ENCODE data around the gene TSPAN4. TPM values are rescaled to one million over a fixed set of nuclear protein-coding genes. Genes with fewer than 3 reads are reported as not detected.

Gene TSPAN4
- total and polyA plus RNA-seq, 10 of the 15 experiments (the other 5 are each of a cell fraction or from before 2014, with no cell fraction given): 0.37 to 14.0 (median 8.5) TPM; not detected in 1

- TF ChIP-seq DPF2 (IDR thresholded peaks at IDR 0.05) (0 out of 2 replicates have a peak, but pooled peaks have one; percentile 17), NR2F1 (conservative IDR thresholded peaks at IDR 0.05) (0 out of 2 replicates have a peak, but pooled peaks have one; percentile 59), HCFC1 (IDR thresholded peaks at IDR 0.05; ENCODE audit: low read length) (no peak), SIN3A (IDR thresholded peaks at IDR 0.05; ENCODE audit: low read depth, low read length) (peak; percentile 14; the same call in 1 of the 2 replicates)
Observed at GRCh38 chr11:810040-810567, 32.5 kb upstream of the TSPAN4 start (continued).

DNA sequence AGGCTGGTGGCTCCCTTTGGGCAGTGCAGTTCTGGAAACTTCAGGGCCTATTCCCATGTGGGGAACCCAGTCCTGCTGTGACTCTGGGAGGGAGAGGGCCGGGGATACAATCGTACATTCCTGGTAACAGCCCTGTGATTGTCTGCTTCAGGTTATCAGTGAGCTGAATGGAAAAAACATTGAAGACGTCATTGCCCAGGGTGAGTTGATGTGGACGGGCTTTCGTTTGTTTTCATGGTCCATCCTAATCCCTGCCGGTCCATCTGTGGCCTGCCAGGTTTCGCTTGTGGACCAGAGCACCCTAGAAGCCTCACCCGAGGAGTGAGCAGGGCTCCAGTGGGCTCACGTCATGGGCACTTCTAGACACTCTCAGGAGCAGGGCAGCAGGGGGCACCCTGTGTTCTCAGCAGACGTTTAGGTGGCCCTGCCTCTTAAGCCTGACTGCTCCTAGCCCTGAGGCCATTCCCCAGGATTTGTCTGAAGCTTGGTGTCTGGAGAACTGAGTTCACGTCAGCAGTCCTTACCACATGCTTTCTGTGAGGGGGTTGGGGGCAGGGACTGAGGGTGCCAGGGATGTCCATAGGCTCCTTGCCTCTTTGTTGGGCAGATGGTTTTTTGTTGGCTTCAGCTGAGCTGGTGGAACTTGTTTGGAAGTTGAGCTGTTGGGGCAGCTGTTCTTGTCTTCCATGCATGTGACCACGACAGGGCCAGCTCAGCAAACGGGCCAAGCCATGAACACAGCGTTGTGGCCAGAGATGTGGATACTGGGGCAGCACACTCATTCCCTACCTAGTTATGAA, 31.0 kb upstream of the TSPAN4 start:
- H3K27ac ChIP-seq (ENCODE audit: control insufficient read depth, insufficient read depth): no peak overlapping the region
- ATAC-seq (no peak), FAIRE-seq (peak; percentile 77), DNase-seq (ENCODE audit: low read depth, low spot score) (no peak)
- peaks cover 8 to 28% of the 10 kb centered on the region in 2 experiments; a peak in 3 of 4 replicates for H3K36me3 ChIP-seq (ENCODE audit: control insufficient read depth in 2 of 2, insufficient read depth in 2 of 2, low read length in 1 of 2)
- BruUV-seq (replicated peaks): no TSS peak
- WGBS (ENCODE audit: insufficient coverage, insufficient replicate concordance, low lambda C conversion rate, missing lambda C conversion rate): 45% methylated on average over 14 of the region's 14 CpGs
- ChIA-PET SMC1A (ENCODE audit: uncharacterized antibody, unreplicated experiment) (interaction anchor here (1.0 to 1.3 kb wide), 2 partner anchors 8 to 21 kb away, joined by 3 to 4 read pairs; partner anchors contain the start of gene CD151), CTCF (interaction anchor here (1.3 kb wide), 1 partner anchor 8 kb away, joined by 4 read pairs; no protein-coding TSS in a partner anchor), POLR2A (interaction anchor here (0.7 to 1.7 kb wide), 2 partner anchors 8 to 139 kb away, joined by 5 to 18 read pairs; partner anchors contain the start of gene PNPLA2), RAD21 (ENCODE audit: unreplicated experiment) (no interaction called here)
- TF ChIP-seq E4F1 (IDR thresholded peaks at IDR 0.05; ENCODE audit: borderline replicate concordance, partially characterized antibody) (no peak), POLR2AphosphoS5 (IDR thresholded peaks at IDR 0.05; ENCODE audit: low read length) (peak; percentile 59; the same call in 1 of the 2 replicates)
- TF ChIP-seq, protein P1, sequence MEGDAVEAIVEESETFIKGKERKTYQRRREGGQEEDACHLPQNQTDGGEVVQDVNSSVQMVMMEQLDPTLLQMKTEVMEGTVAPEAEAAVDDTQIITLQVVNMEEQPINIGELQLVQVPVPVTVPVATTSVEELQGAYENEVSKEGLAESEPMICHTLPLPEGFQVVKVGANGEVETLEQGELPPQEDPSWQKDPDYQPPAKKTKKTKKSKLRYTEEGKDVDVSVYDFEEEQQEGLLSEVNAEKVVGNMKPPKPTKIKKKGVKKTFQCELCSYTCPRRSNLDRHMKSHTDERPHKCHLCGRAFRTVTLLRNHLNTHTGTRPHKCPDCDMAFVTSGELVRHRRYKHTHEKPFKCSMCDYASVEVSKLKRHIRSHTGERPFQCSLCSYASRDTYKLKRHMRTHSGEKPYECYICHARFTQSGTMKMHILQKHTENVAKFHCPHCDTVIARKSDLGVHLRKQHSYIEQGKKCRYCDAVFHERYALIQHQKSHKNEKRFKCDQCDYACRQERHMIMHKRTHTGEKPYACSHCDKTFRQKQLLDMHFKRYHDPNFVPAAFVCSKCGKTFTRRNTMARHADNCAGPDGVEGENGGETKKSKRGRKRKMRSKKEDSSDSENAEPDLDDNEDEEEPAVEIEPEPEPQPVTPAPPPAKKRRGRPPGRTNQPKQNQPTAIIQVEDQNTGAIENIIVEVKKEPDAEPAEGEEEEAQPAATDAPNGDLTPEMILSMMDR (IDR thresholded peaks at IDR 0.05 in 2 of 3, conservative IDR thresholded peaks at IDR 0.05 in 1 of 3; ENCODE audit: control insufficient read depth in 2 of 3, extremely low read depth in 1 of 3, insufficient read depth in 1 of 3, low read depth in 3 of 3, low read length in 3 of 3): peak; percentile 11 to 26 (median 16); a peak in 2 of 6 replicates
- peak overlapping the region; percentile 98 for H3K4me3 ChIP-seq
- no peak overlapping the region for H2AFZ ChIP-seq (ENCODE audit: control insufficient read depth, low read depth, low read length)
- no peaks in the 10 kb centered on the region for H3K27me3 ChIP-seq (replicated peaks in 1 of 2; ENCODE audit: control insufficient read depth in 2 of 2, insufficient read depth in 2 of 2, low read length in 1 of 2)
- peak overlapping the region; percentile 78 for H3K4me2 ChIP-seq (ENCODE audit: control insufficient read depth, insufficient read depth)
- intact Hi-C loops (cut with micrococcal nuclease; ENCODE audit: unreplicated experiment) (no loop called here), in situ Hi-C loops (cut with MboI) (loop anchor here (25.0 kb wide), 1 partner anchor 1576 kb away; the partner anchor contains the start of gene CD81)
- H3K9ac ChIP-seq (ENCODE audit: control insufficient read depth, insufficient read depth, low read length): peak overlapping the region; percentile 98
- peaks cover 7% of the 10 kb centered on the region; the same call in 1 of the 2 replicates for H3K4me1 ChIP-seq (ENCODE audit: control insufficient read depth, insufficient read depth, low read length)
- no peaks in the 10 kb centered on the region for H3K9me3 ChIP-seq (replicated peaks; ENCODE audit: control insufficient read depth, insufficient read depth, low read length)
- peaks cover 8% of the 10 kb centered on the region; the same call in 1 of the 2 replicates for H4K20me1 ChIP-seq (ENCODE audit: control insufficient read depth, insufficient read depth)
- peaks cover 38% of the 10 kb centered on the region for H3K79me2 ChIP-seq (ENCODE audit: control insufficient read depth, insufficient read depth, low read length)
